ENCODE measurements around the gene IMMT.

IMMT gene

GRCh38 chr2:86223927-86224560, 28.8 kb upstream of the IMMT start:
- no peak overlapping the region for H3K23ac ChIP-seq (ENCODE audit: low read length in 2 of 2)
- H2BK5ac ChIP-seq (ENCODE audit: low read depth, low read length, poor library complexity, severe bottlenecking) = no peak overlapping the region
- H3K4me2 ChIP-seq (ENCODE audit: low read length, poor library complexity, severe bottlenecking) = no peak overlapping the region
- no peak overlapping the region for H2BK120ac ChIP-seq (ENCODE audit: low read depth, low read length)
- no peaks in the 10 kb centered on the region for H3K27me3 ChIP-seq (ENCODE audit: control insufficient read depth in 1 of 2, insufficient read depth in 1 of 2, low read length in 2 of 2)
- H3K4me1 ChIP-seq (ENCODE audit: control insufficient read depth, insufficient read depth, low read depth, low read length) = peaks cover 6% of the 10 kb centered on the region
- no peak overlapping the region for H4K8ac ChIP-seq (ENCODE audit: low read length)
- no peak overlapping the region for H3K18ac ChIP-seq (ENCODE audit: low read depth in 1 of 2, low read length in 2 of 2)
- H3K79me1 ChIP-seq (replicated peaks; ENCODE audit: low read length, poor library complexity, severe bottlenecking) = no peaks in the 10 kb centered on the region
- no peak for DNase-seq
- no peaks in the 10 kb centered on the region for H3K9me3 ChIP-seq (ENCODE audit: control insufficient read depth, low read length)
- H3K4ac ChIP-seq (ENCODE audit: low read depth in 1 of 2, low read length in 2 of 2) = no peak overlapping the region
- no peak overlapping the region for H3K14ac ChIP-seq (ENCODE audit: low read length in 2 of 2)
- no peak overlapping the region for H2AFZ ChIP-seq (ENCODE audit: low read depth, low read length)
- no peak overlapping the region for H3K27ac ChIP-seq (ENCODE audit: low read length, poor library complexity, severe bottlenecking)
- peak overlapping the region; percentile 21 for H3K9ac ChIP-seq (ENCODE audit: low read length)
- H2BK15ac ChIP-seq (ENCODE audit: low read depth, poor library complexity, severe bottlenecking) = no peak overlapping the region
- 55% methylated on average over 1 of the region's 2 CpGs for WGBS
- no peak overlapping the region for H4K91ac ChIP-seq (ENCODE audit: low read length)
- H3K36me3 ChIP-seq (ENCODE audit: control insufficient read depth in 1 of 2, insufficient read depth in 2 of 2, low read depth in 1 of 2, low read length in 2 of 2) = no peaks in the 10 kb centered on the region
- H3K4me3 ChIP-seq (ENCODE audit: insufficient read depth in 1 of 2, low read depth in 1 of 2, low read length in 2 of 2) = no peak overlapping the region
- no peak overlapping the region for H2BK12ac ChIP-seq (ENCODE audit: low read length in 2 of 2)
- no peak overlapping the region for H2AK5ac ChIP-seq (ENCODE audit: low read length, severe bottlenecking)

DNA sequence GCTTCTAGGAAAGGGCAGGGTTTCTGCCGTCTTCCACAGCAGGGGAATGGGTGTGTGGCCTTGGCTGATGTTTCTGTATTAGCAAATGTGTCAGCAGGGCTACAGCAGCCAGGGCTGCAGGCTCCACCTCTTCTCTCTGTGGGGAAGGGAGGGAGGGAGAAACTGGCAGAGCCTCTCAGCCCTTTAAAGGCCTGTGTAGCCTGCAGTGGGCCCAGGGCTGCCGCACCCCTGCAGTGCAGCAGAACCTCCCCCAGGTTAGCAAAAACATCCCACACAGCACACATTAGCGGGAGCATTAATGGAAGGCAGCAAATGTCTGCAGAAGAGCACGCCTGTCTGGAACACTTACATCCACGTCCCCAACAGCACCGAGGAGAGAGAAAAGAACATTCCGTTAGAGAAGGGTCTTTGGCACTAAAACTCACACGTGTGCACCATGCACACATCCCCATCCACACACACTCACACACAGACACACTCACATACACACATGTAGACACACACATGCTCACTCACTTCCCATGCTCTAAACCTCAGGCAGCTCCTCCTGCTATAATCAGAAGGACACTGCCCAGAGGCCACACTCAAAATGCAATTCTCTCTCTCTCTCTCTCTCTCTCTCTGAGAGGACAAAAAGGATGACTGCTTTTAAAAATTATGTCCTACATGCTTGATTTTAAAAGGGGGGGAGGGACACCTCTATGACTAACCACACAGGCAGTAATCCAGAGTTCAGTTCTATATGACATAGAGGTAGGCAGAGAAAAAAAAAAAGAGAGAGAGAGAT, 28.1 kb upstream of the IMMT start:
- Histone ChIP-seq H3K14ac (ENCODE audit: low read length in 2 of 2) (peak overlapping the region in 1 of 2 experiments; percentile 11), H2BK120ac (ENCODE audit: low read depth, low read length) (no peak overlapping the region), H3K4me1 (ENCODE audit: control insufficient read depth, insufficient read depth, low read depth, low read length) (peaks cover 6% of the 10 kb centered on the region), H4K91ac (ENCODE audit: low read length) (no peak overlapping the region), H2BK5ac (ENCODE audit: low read depth, low read length, poor library complexity, severe bottlenecking) (no peak overlapping the region), H3K18ac (ENCODE audit: low read depth in 1 of 2, low read length in 2 of 2) (peak overlapping the region in 1 of 2 experiments; percentile 13), H3K79me1 (replicated peaks; ENCODE audit: low read length, poor library complexity, severe bottlenecking) (no peaks in the 10 kb centered on the region), H3K36me3 (ENCODE audit: control insufficient read depth in 1 of 2, insufficient read depth in 2 of 2, low read depth in 1 of 2, low read length in 2 of 2) (no peaks in the 10 kb centered on the region), H3K9me3 (ENCODE audit: control insufficient read depth, low read length) (no peaks in the 10 kb centered on the region), H4K8ac (ENCODE audit: low read length) (no peak overlapping the region), H2BK12ac (ENCODE audit: low read length in 2 of 2) (no peak overlapping the region), H3K9ac (ENCODE audit: low read length) (peak overlapping the region; percentile 21), H2AK5ac (ENCODE audit: low read length, severe bottlenecking) (no peak overlapping the region), H3K4me2 (ENCODE audit: low read length, poor library complexity, severe bottlenecking) (no peak overlapping the region), H3K4me3 (ENCODE audit: insufficient read depth in 1 of 2, low read depth in 1 of 2, low read length in 2 of 2) (peak overlapping the region in 1 of 2 experiments; percentile 37), H3K27me3 (ENCODE audit: control insufficient read depth in 1 of 2, insufficient read depth in 1 of 2, low read length in 2 of 2) (no peaks in the 10 kb centered on the region), H2BK15ac (ENCODE audit: low read depth, poor library complexity, severe bottlenecking) (no peak overlapping the region), H3K27ac (ENCODE audit: low read length, poor library complexity, severe bottlenecking) (no peak overlapping the region), H2AFZ (ENCODE audit: low read depth, low read length) (no peak overlapping the region), H3K23ac (ENCODE audit: low read length in 2 of 2) (no peak overlapping the region), H3K4ac (ENCODE audit: low read depth in 1 of 2, low read length in 2 of 2) (no peak overlapping the region)
- 53% methylated on average over 8 of the region's 8 CpGs for WGBS
- peak; percentile 16 for DNase-seq

- no peak overlapping the region for H2BK15ac ChIP-seq (ENCODE audit: low read depth, poor library complexity, severe bottlenecking)
- peak overlapping the region in 1 of 2 experiments; percentile 66 for H2BK12ac ChIP-seq (ENCODE audit: low read length in 2 of 2)
- peak overlapping the region in 1 of 2 experiments; percentile 20 for H3K4ac ChIP-seq (ENCODE audit: low read depth in 1 of 2, low read length in 2 of 2)
- H3K9ac ChIP-seq (ENCODE audit: low read length) = no peak overlapping the region
- H3K18ac ChIP-seq (ENCODE audit: low read depth in 1 of 2, low read length in 2 of 2) = no peak overlapping the region
- no peaks in the 10 kb centered on the region for H3K9me3 ChIP-seq (ENCODE audit: control insufficient read depth, low read length)
- no peaks in the 10 kb centered on the region for H3K27me3 ChIP-seq (ENCODE audit: control insufficient read depth in 1 of 2, insufficient read depth in 1 of 2, low read length in 2 of 2)
- H2BK5ac ChIP-seq (ENCODE audit: low read depth, low read length, poor library complexity, severe bottlenecking) = no peak overlapping the region
- H2AK5ac ChIP-seq (ENCODE audit: low read length, severe bottlenecking) = no peak overlapping the region
- no peak overlapping the region for H3K4me2 ChIP-seq (ENCODE audit: low read length, poor library complexity, severe bottlenecking)
- peaks cover 6% of the 10 kb centered on the region for H3K4me1 ChIP-seq (ENCODE audit: control insufficient read depth, insufficient read depth, low read depth, low read length)
- no peak overlapping the region for H3K4me3 ChIP-seq (ENCODE audit: insufficient read depth in 1 of 2, low read depth in 1 of 2, low read length in 2 of 2)
- 71% methylated on average over 4 of the region's 5 CpGs for WGBS
- H4K8ac ChIP-seq (ENCODE audit: low read length) = no peak overlapping the region
- H3K79me1 ChIP-seq (replicated peaks; ENCODE audit: low read length, poor library complexity, severe bottlenecking) = no peaks in the 10 kb centered on the region
- H2AFZ ChIP-seq (ENCODE audit: low read depth, low read length) = no peak overlapping the region
- peak overlapping the region in 1 of 2 experiments; percentile 71 for H3K14ac ChIP-seq (ENCODE audit: low read length in 2 of 2)
- H2BK120ac ChIP-seq (ENCODE audit: low read depth, low read length) = no peak overlapping the region
- H3K23ac ChIP-seq (ENCODE audit: low read length in 2 of 2) = no peak overlapping the region
- H4K91ac ChIP-seq (ENCODE audit: low read length) = no peak overlapping the region
- peak; percentile 26 for DNase-seq
- H3K27ac ChIP-seq (ENCODE audit: low read length, poor library complexity, severe bottlenecking) = no peak overlapping the region
- no peaks in the 10 kb centered on the region for H3K36me3 ChIP-seq (ENCODE audit: control insufficient read depth in 1 of 2, insufficient read depth in 2 of 2, low read depth in 1 of 2, low read length in 2 of 2)
Observed at GRCh38 chr2:86221066-86221684, 25.9 kb upstream of the IMMT start.

GRCh38 chr2:86219896-86220295, 24.6 kb upstream of the IMMT start:
- Histone ChIP-seq H3K18ac (ENCODE audit: low read depth in 1 of 2, low read length in 2 of 2) (no peak overlapping the region), H3K27me3 (ENCODE audit: control insufficient read depth in 1 of 2, insufficient read depth in 1 of 2, low read length in 2 of 2) (no peaks in the 10 kb centered on the region), H4K91ac (ENCODE audit: low read length) (peak overlapping the region; percentile 66), H2BK15ac (ENCODE audit: low read depth, poor library complexity, severe bottlenecking) (no peak overlapping the region), H3K9ac (ENCODE audit: low read length) (no peak overlapping the region), H2BK5ac (ENCODE audit: low read depth, low read length, poor library complexity, severe bottlenecking) (no peak overlapping the region), H3K27ac (ENCODE audit: low read length, poor library complexity, severe bottlenecking) (no peak overlapping the region), H4K8ac (ENCODE audit: low read length) (no peak overlapping the region), H3K4ac (ENCODE audit: low read depth in 1 of 2, low read length in 2 of 2) (no peak overlapping the region), H2BK12ac (ENCODE audit: low read length in 2 of 2) (no peak overlapping the region), H2AK5ac (ENCODE audit: low read length, severe bottlenecking) (no peak overlapping the region), H3K14ac (ENCODE audit: low read length in 2 of 2) (no peak overlapping the region), H3K36me3 (ENCODE audit: control insufficient read depth in 1 of 2, insufficient read depth in 2 of 2, low read depth in 1 of 2, low read length in 2 of 2) (no peaks in the 10 kb centered on the region), H3K4me2 (ENCODE audit: low read length, poor library complexity, severe bottlenecking) (no peak overlapping the region), H2AFZ (ENCODE audit: low read depth, low read length) (no peak overlapping the region), H3K4me1 (ENCODE audit: control insufficient read depth, insufficient read depth, low read depth, low read length) (peaks cover 6% of the 10 kb centered on the region), H3K79me1 (replicated peaks; ENCODE audit: low read length, poor library complexity, severe bottlenecking) (no peaks in the 10 kb centered on the region), H2BK120ac (ENCODE audit: low read depth, low read length) (no peak overlapping the region), H3K23ac (ENCODE audit: low read length in 2 of 2) (no peak overlapping the region), H3K9me3 (ENCODE audit: control insufficient read depth, low read length) (no peaks in the 10 kb centered on the region), H3K4me3 (ENCODE audit: insufficient read depth in 1 of 2, low read depth in 1 of 2, low read length in 2 of 2) (no peak overlapping the region)
- 92% methylated on average over 4 of the region's 5 CpGs for WGBS
- DNase-seq = no peak
